Heart right ventricle (tissue), 16 donors: ENCODE measurements around the gene STK32A. TPM values are rescaled to one million over a fixed set of nuclear protein-coding genes. Genes with fewer than 3 reads are reported as not detected.

Source experiments
- ATAC-seq, 8 donors: fragments of 200-7000 bp; cut with Tn5 transposase; one replicate each; pipeline ENCODE4 v1.9.1; 2020; ENCODE audit warnings: mild to moderate bottlenecking in 8 of 8, moderate library complexity in 8 of 8, moderate number of reproducible peaks in 1 of 8
- DNase-seq, 2 donors: peaks; one replicate each; pipeline ENCODE4 v3.0.0-alpha.2; 2020
- H3K27ac ChIP-seq, 10 donors: fragments of 200-600 bp; sonication (generic) in 2 of 10; one replicate each; pipeline versions ENCODE4 v1.5.0 to v1.8.0; 2020 to 2022; ENCODE audit warnings: mild to moderate bottlenecking in 3 of 10
- H3K27me3 ChIP-seq, 7 donors: fragments of 200-600 bp; one replicate each; pipeline ENCODE4 v1.8.0; 2021 to 2022; ENCODE audit warnings: mild to moderate bottlenecking in 2 of 7
- H3K36me3 ChIP-seq, 9 donors: fragments of 200-600 bp; sonication (generic) in 1 of 9; one replicate each; pipeline versions ENCODE4 v1.5.0 to v1.8.0; 2020 to 2022; ENCODE audit warnings: mild to moderate bottlenecking in 2 of 9
- H3K4me1 ChIP-seq, 9 donors: fragments of 200-600 bp; sonication (generic) in 1 of 9; one replicate each; pipeline versions ENCODE4 v1.5.0 to v1.8.0; 2020 to 2022; ENCODE audit warnings: mild to moderate bottlenecking in 4 of 9
- H3K4me3 ChIP-seq, 10 donors: fragments of 200-600 bp; sonication (generic) in 2 of 10; one replicate each; pipeline versions ENCODE4 v1.5.0 to v1.8.0; 2020 to 2022; ENCODE audit warnings: mild to moderate bottlenecking in 7 of 10, moderate library complexity in 2 of 10
- H3K9me3 ChIP-seq, 11 donors: fragments of 200-600 bp in 10 of 11; sonication (generic) in 2 of 11; one replicate each; pipeline versions ENCODE4 v1.5.0 to v1.8.0; 2013 to 2022; ENCODE audit warnings: mild to moderate bottlenecking in 2 of 11, control low read depth in 1 of 11, moderate library complexity in 1 of 11
- CTCF ChIP-seq, 9 donors: fragments of 200-600 bp; sonication (generic) in 2 of 9; IDR thresholded peaks; one replicate each; pipeline versions ENCODE4 v1.5.0 to v1.8.0; 2021 to 2022; ENCODE audit warnings: antibody characterized with exemption in 9 of 9, mild to moderate bottlenecking in 5 of 9, moderate library complexity in 1 of 9
- WGBS, 2 donors: extraction: QIAGEN DNeasy Blood & Tissue Kit; methylation state at CpG; one replicate each; pipeline ENCODE4 v1.1.7; 2013; ENCODE audit warnings: inconsistent platforms in 1 of 2; 5-methylcytosine and 5-hydroxymethylcytosine counted together
- intact Hi-C, 10 donors: fragments of 100-400 bp; cut with DNase I; formaldehyde crosslinking; loops; one replicate each; pipeline versions ENCODE4 v1.11.1 to v1.14.2; 2022
- polyA plus RNA-seq, 2 donors: library from polyadenylated mRNA; stranded (reverse); fragments of 200-250 nt; gene quantifications; one replicate each; pipeline ENCODE4 v1.2.3, GENCODE V29; 2013
- total RNA-seq, 10 donors: library from RNA; stranded (reverse); fragmentation: NEBNext Ultra II Directional in 3 of 10; extraction: Animal tissue kit (Norgen Biotek cat#: 25700) in 3 of 10; gene quantifications; one replicate each; pipeline versions ENCODE4 v1.2.1 to v1.2.4, GENCODE V29; 2021 to 2023
- donor health status: Arrhythmogenic right ventricular cardiomyopathy.
- donor health status: ischemic (EF 13 %, LVEDD 7.1; RV severe dilation, severe dysfunction).
- donor health status: healthy with polysubstance abuse.
- donor health status: DM: no; HTN: yes; CAD: no.
- donor health status: DM: no; HTN: no; CAD: no.
- donor health status: ischemic (EF 25% LVEDD 6.9; RV normal size, moderate dysfunction).
- donor health status: ischemic (EF 25% LVEDD 5.7; RV mildly dilated, moderate dysfunction).
- donor health status: healthy.
- donor health status: DM: yes; HTN: yes; CAD: no.
- donor health status: Ischemic cardiomyopathy.
- donor health status: ischemic (EF 35%, LVEDD 5.7; RV mildly dilated, moderate dysfunction).
- donor health status: nonischemic (EF 11% LVEDD 7.7; RV severe dilation, severe dysfunction).
- donor health status: DM: yes; HTN: yes; CAD: no.
- donor health status: PGD.
- donor health status: ischemic (EF 29% LVEDD 5.4; RV normal size, mild dysfunction).
- donor health status: nonischemic (EF 23%, LVEDD 6.1; RV moderate dilation, normal function).

Gene STK32A
- total and polyA plus RNA-seq, 12 donors: 0.13 to 2.1 (median 0.76) TPM

- H3K4me1 ChIP-seq: no peaks in the 10 kb centered on the region
- intact Hi-C loops: no loop called here
- no peaks in the 10 kb centered on the region for H3K27me3 ChIP-seq
- DNase-seq (no peak), ATAC-seq (no peak)
- H3K4me3 ChIP-seq: no peak overlapping the region
- TF ChIP-seq CTCF (IDR thresholded peaks at IDR 0.05): no peak
- no peaks in the 10 kb centered on the region for H3K9me3 ChIP-seq
- H3K27ac ChIP-seq: no peak overlapping the region
- H3K36me3 ChIP-seq: no peaks in the 10 kb centered on the region
- 71 to 72% methylated on average over 5 of the region's 5 CpGs for WGBS, 2 donors
Observed at GRCh38 chr5:147346006-147346561, 111.3 kb downstream of the STK32A start.

DNA sequence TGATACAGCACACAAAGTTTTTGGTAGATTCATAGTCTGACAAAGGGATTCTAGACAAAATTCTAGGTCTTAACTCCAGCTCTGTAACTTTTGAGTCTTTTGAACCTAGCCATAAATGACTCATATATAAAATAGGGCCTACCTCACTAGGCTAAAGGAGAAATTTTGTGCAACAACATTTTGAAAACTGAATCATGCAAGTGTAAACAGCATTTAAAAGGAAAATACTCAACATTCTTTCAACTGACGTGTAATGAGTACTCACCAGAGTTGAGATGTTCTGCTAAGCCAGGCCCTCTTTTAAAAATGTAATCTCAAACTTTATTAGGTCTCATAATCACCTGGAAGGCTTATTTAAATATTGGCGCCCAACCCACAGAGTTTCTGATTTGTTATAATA lies 113.2 kb downstream of the STK32A start:
- intact Hi-C loops: no loop called here
- Histone ChIP-seq H3K9me3 (no peaks in the 10 kb centered on the region), H3K4me3 (no peak overlapping the region), H3K27ac (no peak overlapping the region), H3K4me1 (no peaks in the 10 kb centered on the region), H3K36me3 (no peaks in the 10 kb centered on the region), H3K27me3 (peaks cover 0 to 6% (median 0%) of the 10 kb centered on the region in 7 donors)
- ATAC-seq (no peak), DNase-seq (no peak)
- no peak for TF ChIP-seq CTCF (IDR thresholded peaks at IDR 0.05)
- WGBS, 2 donors: 88 to 91% methylated on average over 2 of the region's 2 CpGs

- Histone ChIP-seq H3K27me3 (peaks cover 0 to 9% (median 0%) of the 10 kb centered on the region in 7 donors), H3K36me3 (no peaks in the 10 kb centered on the region), H3K27ac (no peak overlapping the region), H3K9me3 (no peaks in the 10 kb centered on the region), H3K4me1 (no peaks in the 10 kb centered on the region), H3K4me3 (no peak overlapping the region)
- TF ChIP-seq CTCF (IDR thresholded peaks at IDR 0.05): no peak
- intact Hi-C loops: no loop called here
- DNase-seq: no peak
- WGBS, 2 donors: 87 to 95% methylated on average over 5 of the region's 5 CpGs
- ATAC-seq: no peak
Observed at GRCh38 chr5:147348451-147348850, 113.6 kb downstream of the STK32A start.

GRCh38 chr5:147349241-147349640 lies 114.4 kb downstream of the STK32A start:
- H3K36me3 ChIP-seq: no peaks in the 10 kb centered on the region
- H3K4me3 ChIP-seq: no peak overlapping the region
- TF ChIP-seq CTCF (IDR thresholded peaks at IDR 0.05): no peak
- H3K27ac ChIP-seq: no peak overlapping the region
- WGBS, 2 donors: 44 to 49% methylated on average over 2 of the region's 2 CpGs
- H3K27me3 ChIP-seq: peaks cover 0 to 11% (median 0%) of the 10 kb centered on the region in 7 donors
- no peaks in the 10 kb centered on the region for H3K9me3 ChIP-seq
- DNase-seq: no peak
- ATAC-seq: no peak
- H3K4me1 ChIP-seq: no peaks in the 10 kb centered on the region
- intact Hi-C loops: no loop called here
